IMR-90 (cell line): ENCODE measurements around the gene DBH. TPM values are rescaled to one million over a fixed set of nuclear protein-coding genes. Genes with fewer than 3 reads are reported as not detected.

Source experiments
- ATAC-seq: fragments of 200-7000 bp; cut with Tn5 transposase; 2 replicates; pipeline ENCODE4 v1.9.1; 2020; ENCODE audit warnings: low read depth, mild to moderate bottlenecking, moderate library complexity
- BruUV-seq: library from RNA; stranded (reverse); fragments of 400-500 nt; replicated peaks from 2 replicates; lab custom pipeline; 2021; lab: Mats Ljungman, UMichigan
- CTCF ChIA-PET: fragments of 300-600 bp; formaldehyde crosslinking; extraction: SDS; loops from one replicate; lab custom pipeline; 2021; ENCODE audit warnings: antibody characterized with exemption; lab: Yijun Ruan, JAX
- POLR2A ChIA-PET: fragments of 300-600 bp; sonication (Branson Sonifier 250); formaldehyde crosslinking; loops from one replicate; lab custom pipeline; 2022; ENCODE audit warnings: antibody characterized with exemption; ENCODE audit not compliant: unreplicated experiment; lab: Charles Lee
- DNase-seq: peaks from one replicate; pipeline ENCODE4 v3.0.0; 2013
- H2AFZ ChIP-seq: replicated peaks from 2 replicates; pipeline ENCODE3; 2013; ENCODE audit warnings: low read length, mild to moderate bottlenecking; ENCODE audit not compliant: poor library complexity
- H2AK5ac ChIP-seq: 2 replicates; pipeline ENCODE4 v1.6.1; 2013; ENCODE audit warnings: low read depth, low read length, inconsistent platforms
- H2AK9ac ChIP-seq: replicated peaks from 2 replicates; pipeline ENCODE3; 2013; ENCODE audit warnings: mild to moderate bottlenecking, low read depth, low read length, moderate library complexity; ENCODE audit not compliant: poor library complexity
- H2BK120ac ChIP-seq: 2 replicates; pipeline ENCODE4 v1.6.1; 2013; ENCODE audit warnings: low read depth, low read length, inconsistent platforms
- H2BK15ac ChIP-seq: 3 replicates; pipeline ENCODE4 v1.6.1; 2013; ENCODE audit warnings: low read depth, low read length, inconsistent platforms
- H2BK20ac ChIP-seq: 2 replicates; pipeline ENCODE4 v1.6.1; 2013; ENCODE audit warnings: low read depth, mild to moderate bottlenecking, inconsistent platforms, low read length, moderate library complexity
- H2BK5ac ChIP-seq: 2 replicates; pipeline ENCODE4 v1.6.1; 2013; ENCODE audit warnings: mild to moderate bottlenecking, low read depth, low read length, inconsistent platforms; ENCODE audit not compliant: poor library complexity, severe bottlenecking
- H3K14ac ChIP-seq: replicated peaks from 2 replicates; pipeline ENCODE4 v1.6.1; 2013; ENCODE audit warnings: low read depth, low read length, inconsistent platforms
- H3K18ac ChIP-seq: 2 replicates; pipeline ENCODE4 v1.6.1; 2013; ENCODE audit warnings: low read depth, low read length, control low read depth
- H3K23ac ChIP-seq: 2 replicates; pipeline ENCODE4 v1.6.1; 2013; ENCODE audit warnings: low read depth, low read length, inconsistent platforms
- H3K27ac ChIP-seq: 2 replicates; pipeline ENCODE4 v1.5.1; 2013; ENCODE audit warnings: mild to moderate bottlenecking, control low read depth, low read length; ENCODE audit not compliant: insufficient read depth
- H3K27me3 ChIP-seq: 2 replicates; pipeline ENCODE4 v1.6.1; 2013; ENCODE audit warnings: low read length; ENCODE audit not compliant: control insufficient read depth, insufficient read depth
- H3K36me3 ChIP-seq: 2 replicates; pipeline ENCODE4 v1.6.1; 2013; ENCODE audit warnings: low read length, mixed read lengths; ENCODE audit not compliant: control insufficient read depth, insufficient read depth
- H3K4ac ChIP-seq: 2 replicates; pipeline ENCODE4 v1.6.1; 2013; ENCODE audit warnings: low read depth, low read length, inconsistent platforms
- H3K4me1 ChIP-seq: 2 replicates; pipeline ENCODE4 v1.6.1; 2013; ENCODE audit warnings: low read length, mixed read lengths; ENCODE audit not compliant: control insufficient read depth, insufficient read depth
- H3K4me2 ChIP-seq: 2 replicates; pipeline ENCODE4 v1.6.1; 2013; ENCODE audit warnings: low read depth, mild to moderate bottlenecking, control low read depth, low read length, moderate library complexity
- H3K4me3 ChIP-seq: 2 replicates; pipeline ENCODE4 v1.5.1; 2013; ENCODE audit warnings: low read depth, mild to moderate bottlenecking, control low read depth, low read length, moderate library complexity; ENCODE audit not compliant: insufficient read depth
- H3K56ac ChIP-seq: 2 replicates; pipeline ENCODE4 v1.6.1; 2013; ENCODE audit warnings: low read length, inconsistent platforms; ENCODE audit not compliant: insufficient read depth; ENCODE audit errors: extremely low read depth
- H3K79me1 ChIP-seq, 2 experiments: 2 replicates each; pipeline ENCODE4 v1.6.1; 2013; ENCODE audit warnings: low read length in 2 of 2, inconsistent platforms in 1 of 2, low read depth in 1 of 2
- H3K9ac ChIP-seq: 2 replicates; pipeline ENCODE4 v1.6.1; 2013; ENCODE audit warnings: low read depth, low read length, control low read depth
- H3K9me1 ChIP-seq: 2 replicates; pipeline ENCODE4 v1.6.1; 2013; ENCODE audit warnings: low read length, inconsistent platforms; ENCODE audit not compliant: insufficient read depth
- H3K9me3 ChIP-seq: 2 replicates; pipeline ENCODE4 v1.6.1; 2013; ENCODE audit warnings: low read length; ENCODE audit not compliant: control insufficient read depth, insufficient read depth
- H4K20me1 ChIP-seq: 2 replicates; pipeline ENCODE4 v1.6.1; 2013; ENCODE audit warnings: low read length, inconsistent platforms; ENCODE audit not compliant: insufficient read depth
- H4K5ac ChIP-seq: 2 replicates; pipeline ENCODE4 v1.6.1; 2013; ENCODE audit warnings: mild to moderate bottlenecking, low read depth, low read length, control low read depth
- H4K8ac ChIP-seq, 2 experiments: 2 replicates each; pipeline ENCODE4 v1.6.1; 2013; ENCODE audit warnings: low read depth in 2 of 2, low read length in 2 of 2, control low read depth in 1 of 2, inconsistent platforms in 1 of 2
- H4K91ac ChIP-seq: 2 replicates; pipeline ENCODE4 v1.6.1; 2013; ENCODE audit warnings: low read depth, low read length, inconsistent platforms; ENCODE audit not compliant: insufficient read depth
- BHLHE40 ChIP-seq: fragments of 150-350 bp; IDR thresholded peaks from 2 replicates; pipeline ENCODE4 v1.6.1; 2016; ENCODE audit warnings: mild to moderate bottlenecking, low read depth, low read length
- CEBPB ChIP-seq: IDR thresholded peaks from 2 replicates; pipeline ENCODE4 v1.6.1; 2012; ENCODE audit warnings: low read depth, low read length, improper control_type of control experiment
- CHD1 ChIP-seq: IDR thresholded peaks from 2 replicates; pipeline ENCODE4 v1.6.1; 2012; ENCODE audit warnings: low read depth, low read length, improper control_type of control experiment
- CTCF ChIP-seq: conservative IDR thresholded peaks from 2 replicates; pipeline ENCODE4 v1.5.1; 2012; ENCODE audit warnings: mild to moderate bottlenecking, low read depth, low read length, improper control_type of control experiment
- MAFK ChIP-seq: IDR thresholded peaks from 2 replicates; pipeline ENCODE4 v1.6.1; 2012; ENCODE audit warnings: low read depth, low read length, improper control_type of control experiment
- MAZ ChIP-seq: IDR thresholded peaks from 2 replicates; pipeline ENCODE4 v1.6.1; 2012; ENCODE audit warnings: low read depth, mild to moderate bottlenecking, low read length, improper control_type of control experiment, moderate library complexity, borderline replicate concordance
- MXI1 ChIP-seq: IDR thresholded peaks from 2 replicates; pipeline ENCODE4 v1.6.1; 2012; ENCODE audit warnings: low read depth, mild to moderate bottlenecking, low read length, moderate library complexity, borderline replicate concordance
- NFE2L2 ChIP-seq: fragments of 150-350 bp; IDR thresholded peaks from 2 replicates; pipeline ENCODE4 v1.6.1; 2016; ENCODE audit warnings: low read depth, mild to moderate bottlenecking, low read length
- RAD21 ChIP-seq: IDR thresholded peaks from 2 replicates; pipeline ENCODE4 v1.6.1; 2012; ENCODE audit warnings: low read length, improper control_type of control experiment
- RCOR1 ChIP-seq: IDR thresholded peaks from 2 replicates; pipeline ENCODE4 v1.6.1; 2012; ENCODE audit warnings: mild to moderate bottlenecking, low read length, improper control_type of control experiment; ENCODE audit not compliant: insufficient replicate concordance
- RFX5 ChIP-seq: IDR thresholded peaks from 2 replicates; pipeline ENCODE4 v1.8.0; 2012; ENCODE audit warnings: low read depth, mild to moderate bottlenecking, low read length, moderate library complexity
- WGBS, 2 experiments: methylation state at CpG; one replicate each; pipeline versions ENCODE4 v1.1.5 to v1.1.7; 2013; ENCODE audit warnings: missing lambda C conversion rate in 2 of 2; ENCODE audit not compliant: insufficient read length in 1 of 2; ENCODE audit errors: extremely low coverage in 2 of 2; 5-methylcytosine and 5-hydroxymethylcytosine counted together
- dilution Hi-C: fragments of 300-500 bp; cut with HindIII; formaldehyde crosslinking; loops from one replicate; pipeline ENCODE4 v1.14.3; 2018; ENCODE audit warnings: low sequenced_read_pairs; ENCODE audit not compliant: unreplicated experiment
- in situ Hi-C: fragments of 300-500 bp; cut with MboI; formaldehyde crosslinking; loops from 3 replicates; pipeline ENCODE4 v1.14.3; 2019; ENCODE audit warnings: low sequenced_read_pairs, inconsistent platforms, mixed read lengths
- intact Hi-C: fragments of 100-400 bp; cut with micrococcal nuclease; formaldehyde crosslinking; loops from 2 replicates; pipeline ENCODE4 v1.10.0; 2022
- polyA plus RNA-seq, 3 experiments: library from polyadenylated mRNA; depleted of rRNA; stranded (reverse); fragments of >200 nt; gene quantifications; 2 replicates each; pipeline ENCODE4 v1.2.3, GENCODE V29; 2012; ENCODE audit warnings: low replicate concordance in 1 of 3
- total RNA-seq: library from RNA; depleted of rRNA; stranded (reverse); fragments of >200 nt; gene quantifications from 2 replicates; pipeline ENCODE4 v1.2.3, GENCODE V29; 2012

Gene DBH
- total and polyA plus RNA-seq, 2 of the 4 experiments (the other 2 are of a cell fraction): not detected

- Histone ChIP-seq H2BK15ac (no peak overlapping the region), H2AK9ac (no peak overlapping the region), H3K9me3 (no peaks in the 10 kb centered on the region), H2BK120ac (no peak overlapping the region), H3K27me3 (peaks cover 76% of the 10 kb centered on the region), H2AK5ac (no peak overlapping the region), H2BK5ac (no peak overlapping the region), H3K9me1 (no peaks in the 10 kb centered on the region), H3K36me3 (no peaks in the 10 kb centered on the region), H4K91ac (no peak overlapping the region), H3K56ac (no peak overlapping the region), H3K79me1 (no peaks in the 10 kb centered on the region), H3K4me1 (no peaks in the 10 kb centered on the region), H3K4me3 (no peak overlapping the region), H3K14ac (no peak overlapping the region), H3K23ac (no peak overlapping the region), H4K8ac (no peak overlapping the region), H3K4me2 (no peak overlapping the region), H3K4ac (no peak overlapping the region), H3K18ac (no peak overlapping the region), H2BK20ac (no peak overlapping the region), H3K9ac (no peak overlapping the region), H3K27ac (no peak overlapping the region), H4K20me1 (no peaks in the 10 kb centered on the region), H2AFZ (no peak overlapping the region), H4K5ac (no peak overlapping the region)
- intact Hi-C loops (loop anchor here (10.0 kb wide), 1 partner anchor 119 kb away; no protein-coding TSS in a partner anchor), dilution Hi-C loops (no loop called here), in situ Hi-C loops (no loop called here)
- WGBS, 2 experiments: 30% methylated on average over 2 of the region's 17 CpGs; no CpG with 5 or more reads in 1 of the 2 experiments
- CTCF ChIA-PET: no interaction called here
- BruUV-seq: no TSS peak
- ATAC-seq: no peak
- POLR2A ChIA-PET: no interaction called here
- no peak for TF ChIP-seq BHLHE40
- TF ChIP-seq CEBPB: no peak
- TF ChIP-seq RFX5: no peak
- no peak for TF ChIP-seq MXI1
- no peak for TF ChIP-seq CHD1
- TF ChIP-seq CTCF: no peak
- no peak for TF ChIP-seq RCOR1
- no peak for TF ChIP-seq RAD21
- no peak for TF ChIP-seq NFE2L2
- TF ChIP-seq MAFK: no peak
- no peak for TF ChIP-seq MAZ
- no peak for DNase-seq
Measured at GRCh38 chr9:133605446-133605845, 30.7 kb upstream of the DBH start.
